Type B pancreatic cell (in vitro differentiated cells): Measurements from ENCODE around the gene HSPG2. TPM values are rescaled to one million over a fixed set of nuclear protein-coding genes. Genes with fewer than 3 reads are reported as not detected.

Experiments
- DNase-seq: peaks from one replicate; pipeline ENCODE4 v3.0.0; 2021; ENCODE audit warnings: mixed read lengths; ENCODE audit not compliant: unreplicated experiment; ENCODE audit errors: extremely low spot score
- H3K27ac Mint-ChIP-seq: 2 replicates; pipeline ENCODE4 v1.8.0; 2021; ENCODE audit warnings: mild to moderate bottlenecking, mixed read lengths
- H3K27me3 Mint-ChIP-seq: 2 replicates; pipeline ENCODE4 v1.8.0; 2021; ENCODE audit warnings: mixed read lengths
- H3K36me3 Mint-ChIP-seq: 2 replicates; pipeline ENCODE4 v1.8.0; 2021; ENCODE audit warnings: mixed read lengths
- H3K4me1 Mint-ChIP-seq: one replicate; pipeline ENCODE4 v1.8.0; 2021; ENCODE audit warnings: mixed read lengths; ENCODE audit not compliant: unreplicated experiment
- H3K4me3 Mint-ChIP-seq: 2 replicates; pipeline ENCODE4 v1.8.0; 2021; ENCODE audit warnings: mild to moderate bottlenecking, mixed read lengths
- H3K9me3 Mint-ChIP-seq: 2 replicates; pipeline ENCODE4 v1.8.0; 2021; ENCODE audit warnings: mixed read lengths
- total RNA-seq: library from RNA; stranded (reverse); gene quantifications from 2 replicates; pipeline ENCODE4 v1.2.1, GENCODE V29; 2021; ENCODE audit warnings: low replicate concordance
- TF ChIP-seq, protein P1 (sequence below): fragments of 200-600 bp; sonication (generic); conservative IDR thresholded peaks from 2 replicates; pipeline ENCODE4 v1.5.0; 2021; ENCODE audit warnings: antibody characterized with exemption, mild to moderate bottlenecking

The HSPG2 gene
- total RNA-seq, 1 donor from 2014 or later = 130 TPM

DNA sequence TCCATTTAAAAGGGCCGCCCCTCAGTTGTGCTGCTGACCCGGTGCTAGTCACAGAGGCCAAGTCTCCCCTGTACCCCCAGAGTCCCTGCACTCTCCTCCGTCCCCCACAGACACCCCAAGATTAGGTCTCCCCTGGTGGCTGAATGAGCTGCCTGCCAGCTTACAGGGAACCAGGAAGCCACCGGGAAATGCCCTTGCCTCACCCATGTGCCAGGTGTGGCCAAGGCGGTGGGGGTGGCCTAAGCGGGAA lies 32.7 kb downstream of the HSPG2 start:
- TF ChIP-seq, protein P1, sequence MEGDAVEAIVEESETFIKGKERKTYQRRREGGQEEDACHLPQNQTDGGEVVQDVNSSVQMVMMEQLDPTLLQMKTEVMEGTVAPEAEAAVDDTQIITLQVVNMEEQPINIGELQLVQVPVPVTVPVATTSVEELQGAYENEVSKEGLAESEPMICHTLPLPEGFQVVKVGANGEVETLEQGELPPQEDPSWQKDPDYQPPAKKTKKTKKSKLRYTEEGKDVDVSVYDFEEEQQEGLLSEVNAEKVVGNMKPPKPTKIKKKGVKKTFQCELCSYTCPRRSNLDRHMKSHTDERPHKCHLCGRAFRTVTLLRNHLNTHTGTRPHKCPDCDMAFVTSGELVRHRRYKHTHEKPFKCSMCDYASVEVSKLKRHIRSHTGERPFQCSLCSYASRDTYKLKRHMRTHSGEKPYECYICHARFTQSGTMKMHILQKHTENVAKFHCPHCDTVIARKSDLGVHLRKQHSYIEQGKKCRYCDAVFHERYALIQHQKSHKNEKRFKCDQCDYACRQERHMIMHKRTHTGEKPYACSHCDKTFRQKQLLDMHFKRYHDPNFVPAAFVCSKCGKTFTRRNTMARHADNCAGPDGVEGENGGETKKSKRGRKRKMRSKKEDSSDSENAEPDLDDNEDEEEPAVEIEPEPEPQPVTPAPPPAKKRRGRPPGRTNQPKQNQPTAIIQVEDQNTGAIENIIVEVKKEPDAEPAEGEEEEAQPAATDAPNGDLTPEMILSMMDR = no peak
- Mint-ChIP-seq H3K4me1 (peaks cover 37% of the 10 kb centered on the region), H3K9me3 (no peaks in the 10 kb centered on the region), H3K27ac (no peak overlapping the region), H3K4me3 (no peak overlapping the region), H3K36me3 (no peaks in the 10 kb centered on the region), H3K27me3 (no peaks in the 10 kb centered on the region)
- DNase-seq = no peak

DNA sequence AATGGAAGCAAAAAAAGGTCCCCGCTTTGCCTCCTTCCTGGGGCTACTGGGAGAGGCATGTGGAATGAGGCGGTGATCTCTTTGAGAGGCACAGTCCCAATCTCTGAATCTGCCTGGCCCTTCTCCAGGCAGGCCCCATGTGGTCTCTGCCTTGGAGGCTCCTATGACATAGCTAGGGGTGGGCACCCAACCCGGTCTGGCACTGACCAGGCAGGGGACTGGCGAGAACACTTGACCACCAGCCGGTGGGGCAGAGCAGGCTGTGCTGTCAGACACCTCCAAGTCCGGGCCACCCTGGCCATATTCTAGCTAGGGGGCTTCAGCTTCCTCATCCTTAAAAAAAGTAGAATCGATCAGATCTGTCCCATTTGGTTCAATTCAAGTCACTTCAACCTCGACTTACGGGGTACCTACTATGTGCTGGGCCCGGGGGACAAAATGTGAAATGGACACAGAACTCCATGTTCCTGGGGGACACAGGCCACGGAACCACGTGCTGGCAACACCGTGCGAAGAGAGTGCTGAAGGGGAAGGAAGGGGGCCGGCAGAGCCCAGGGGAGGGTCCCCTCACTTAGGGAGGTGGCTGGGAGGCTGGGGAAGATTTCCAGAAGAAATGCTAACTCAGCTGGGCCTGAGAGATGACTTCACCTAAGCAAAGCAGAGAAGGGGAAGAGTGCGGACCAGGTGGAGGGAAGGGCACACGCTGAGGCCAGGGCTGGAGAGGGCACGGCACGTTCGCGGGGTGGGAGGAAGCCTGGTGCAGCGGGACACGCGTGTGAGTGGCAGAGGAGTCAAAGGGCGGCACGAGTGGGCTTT lies 33.3 kb downstream of the HSPG2 start:
- Mint-ChIP-seq H3K4me3 (no peak overlapping the region), H3K27me3 (no peaks in the 10 kb centered on the region), H3K4me1 (peaks cover 42% of the 10 kb centered on the region), H3K9me3 (no peaks in the 10 kb centered on the region), H3K27ac (no peak overlapping the region), H3K36me3 (no peaks in the 10 kb centered on the region)
- DNase-seq = no peak
- TF ChIP-seq, protein P1 = no peak

DNA sequence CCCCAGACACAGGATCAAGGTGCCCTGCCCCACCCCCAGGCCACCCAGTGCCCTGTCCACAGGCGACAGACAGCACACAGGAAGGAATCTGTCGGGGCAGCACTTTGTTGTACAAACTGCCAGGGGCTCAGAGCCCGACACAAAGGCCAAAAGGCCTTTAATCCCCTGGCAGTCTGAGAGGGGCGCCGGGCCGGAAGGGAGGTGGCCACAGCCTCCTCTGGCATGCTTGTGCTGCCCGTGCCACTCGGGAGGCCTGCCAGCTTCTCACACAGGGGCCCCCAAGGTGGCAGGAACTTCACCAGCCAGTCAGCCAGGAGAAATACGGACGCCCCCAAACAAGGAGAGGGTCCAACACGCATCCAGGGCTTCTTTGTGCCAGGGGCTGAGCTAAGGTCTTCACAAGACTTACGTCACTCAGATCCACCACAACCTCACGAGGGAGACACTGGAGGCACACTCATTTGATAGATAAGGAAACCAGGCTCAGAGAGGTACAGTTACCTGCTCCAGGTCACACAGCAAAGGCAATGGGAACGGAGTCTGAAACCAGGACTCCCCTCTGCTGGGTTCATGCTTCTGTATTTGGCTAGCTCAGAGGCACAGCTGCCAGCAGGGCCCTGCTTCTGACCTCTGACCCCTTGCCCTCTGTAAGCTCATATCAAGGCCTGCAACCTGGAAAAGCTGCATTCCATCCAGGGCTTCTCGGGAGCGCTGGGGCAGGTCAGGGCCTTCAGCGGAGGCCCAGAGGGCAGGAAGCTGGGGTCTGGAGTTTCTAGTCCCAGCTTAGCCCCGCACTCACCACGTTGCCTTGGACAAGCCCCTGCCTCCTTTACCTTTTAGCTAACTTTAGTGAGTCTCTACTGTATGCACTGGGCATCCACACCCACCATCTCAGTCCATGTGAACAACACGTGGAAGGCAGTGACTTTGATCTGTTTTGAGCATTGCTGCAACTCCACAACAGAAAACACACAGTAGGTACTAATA lies 34.8 kb downstream of the HSPG2 start:
- H3K27me3 Mint-ChIP-seq = no peaks in the 10 kb centered on the region
- H3K36me3 Mint-ChIP-seq = no peaks in the 10 kb centered on the region
- H3K27ac Mint-ChIP-seq = peak overlapping the region; percentile 28
- no peak for DNase-seq
- TF ChIP-seq, protein P1 = no peak
- no peaks in the 10 kb centered on the region for H3K9me3 Mint-ChIP-seq
- peaks cover 48% of the 10 kb centered on the region for H3K4me1 Mint-ChIP-seq
- H3K4me3 Mint-ChIP-seq = no peak overlapping the region

DNA sequence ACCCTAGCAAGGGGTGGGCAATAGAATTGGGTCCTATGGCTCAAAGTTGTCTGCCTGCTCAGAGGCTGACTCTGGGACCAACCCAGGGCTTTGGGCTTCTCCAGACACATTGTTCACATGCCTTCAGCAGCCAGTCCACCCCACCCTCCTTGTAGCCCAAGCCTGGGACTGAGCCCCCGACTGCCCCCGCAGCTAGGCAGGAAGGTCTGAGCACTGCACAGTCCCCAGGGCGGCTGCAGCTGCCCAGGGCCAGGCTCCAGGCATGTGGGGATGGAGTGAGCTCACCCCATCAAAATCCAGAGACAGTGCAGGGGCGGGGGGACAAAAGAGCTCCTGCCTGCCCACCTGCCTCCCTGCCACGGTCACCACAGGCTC lies 35.6 kb downstream of the HSPG2 start:
- TF ChIP-seq, protein P1 = no peak
- Mint-ChIP-seq H3K4me1 (peaks cover 53% of the 10 kb centered on the region), H3K36me3 (no peaks in the 10 kb centered on the region), H3K4me3 (no peak overlapping the region), H3K9me3 (no peaks in the 10 kb centered on the region), H3K27ac (no peak overlapping the region), H3K27me3 (no peaks in the 10 kb centered on the region)
- no peak for DNase-seq

DNA sequence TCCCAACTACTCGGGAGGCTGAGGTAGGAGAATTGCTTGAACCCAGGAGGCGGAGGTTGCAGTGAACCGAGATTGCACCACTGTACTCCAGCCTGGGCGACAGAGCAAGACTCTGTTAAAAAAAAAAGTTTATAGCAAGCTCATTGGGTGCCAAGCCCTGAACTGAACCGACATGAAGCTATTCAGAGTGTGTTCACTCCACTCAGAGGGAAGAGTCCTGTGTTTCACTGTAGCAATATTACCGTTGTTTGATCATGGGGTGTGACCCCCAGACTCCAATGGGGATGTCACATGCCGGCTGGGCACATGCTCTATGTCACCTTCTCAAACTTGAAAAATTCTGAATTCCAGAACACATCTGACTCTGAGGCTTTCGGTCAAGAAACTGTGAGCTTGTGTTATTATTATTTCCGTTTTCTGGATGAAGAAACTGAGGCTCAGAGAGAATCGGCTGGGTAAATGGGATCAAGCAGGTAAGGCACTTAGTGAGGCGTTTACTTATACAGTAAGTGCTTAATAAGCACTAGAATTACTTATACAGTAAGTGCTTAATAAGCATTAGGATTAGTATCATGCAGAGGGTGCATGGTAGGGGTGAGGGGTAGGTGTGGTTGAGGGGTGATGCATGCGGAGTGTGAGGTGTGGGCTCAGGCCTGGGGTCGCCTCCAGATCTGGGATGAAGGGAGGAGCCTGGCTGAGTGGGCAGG lies 36.2 kb downstream of the HSPG2 start:
- Mint-ChIP-seq H3K4me1 (peaks cover 53% of the 10 kb centered on the region), H3K9me3 (no peaks in the 10 kb centered on the region), H3K36me3 (no peaks in the 10 kb centered on the region), H3K27ac (peak overlapping the region; percentile 1), H3K27me3 (no peaks in the 10 kb centered on the region), H3K4me3 (no peak overlapping the region)
- TF ChIP-seq, protein P1 = no peak
- no peak for DNase-seq
